Left ventricle myocardium superior (tissue), 1 donor: Measurements from ENCODE around the gene MRPL46. TPM values are rescaled to one million over a fixed set of nuclear protein-coding genes. Genes with fewer than 3 reads are reported as not detected.

Experiments used
- ATAC-seq: fragments of 200-7000 bp; cut with Tn5 transposase; one replicate; pipeline ENCODE4 v1.9.1; 2020; ENCODE audit warnings: mild to moderate bottlenecking, moderate library complexity
- DNase-seq: peaks from one replicate; pipeline ENCODE4 v3.0.0-alpha.2; 2020
- intact Hi-C: fragments of 100-400 bp; cut with micrococcal nuclease; formaldehyde crosslinking; loops from one replicate; pipeline ENCODE4 v1.11.0; 2022
- long read RNA-seq: library from polyadenylated mRNA; unstranded; transcript quantifications from one replicate; pipeline ENCODE4 v2.0.0, GENCODE V29; 2021
- total RNA-seq: library from RNA; stranded (reverse); fragmentation: NEBNext Ultra II Directional; extraction: Animal tissue kit (Norgen Biotek cat#: 25700); gene quantifications from one replicate; pipeline ENCODE4 v1.2.1, GENCODE V29; 2021
- donor health status: DM: no; HTN: yes; CAD: no; lungs with severe emphysema.

The MRPL46 gene
- 68.6 TPM for total RNA-seq
- long read RNA-seq, transcript MRPL46-201 (4 exons, 1,019 nt), result major isoform, 114 of 121 reads
- long read RNA-seq, partial matches to known transcripts, result 1 of 121 reads
- long read RNA-seq, other reads (novel, unspliced or antisense), result 5 of 121 reads

DNA sequence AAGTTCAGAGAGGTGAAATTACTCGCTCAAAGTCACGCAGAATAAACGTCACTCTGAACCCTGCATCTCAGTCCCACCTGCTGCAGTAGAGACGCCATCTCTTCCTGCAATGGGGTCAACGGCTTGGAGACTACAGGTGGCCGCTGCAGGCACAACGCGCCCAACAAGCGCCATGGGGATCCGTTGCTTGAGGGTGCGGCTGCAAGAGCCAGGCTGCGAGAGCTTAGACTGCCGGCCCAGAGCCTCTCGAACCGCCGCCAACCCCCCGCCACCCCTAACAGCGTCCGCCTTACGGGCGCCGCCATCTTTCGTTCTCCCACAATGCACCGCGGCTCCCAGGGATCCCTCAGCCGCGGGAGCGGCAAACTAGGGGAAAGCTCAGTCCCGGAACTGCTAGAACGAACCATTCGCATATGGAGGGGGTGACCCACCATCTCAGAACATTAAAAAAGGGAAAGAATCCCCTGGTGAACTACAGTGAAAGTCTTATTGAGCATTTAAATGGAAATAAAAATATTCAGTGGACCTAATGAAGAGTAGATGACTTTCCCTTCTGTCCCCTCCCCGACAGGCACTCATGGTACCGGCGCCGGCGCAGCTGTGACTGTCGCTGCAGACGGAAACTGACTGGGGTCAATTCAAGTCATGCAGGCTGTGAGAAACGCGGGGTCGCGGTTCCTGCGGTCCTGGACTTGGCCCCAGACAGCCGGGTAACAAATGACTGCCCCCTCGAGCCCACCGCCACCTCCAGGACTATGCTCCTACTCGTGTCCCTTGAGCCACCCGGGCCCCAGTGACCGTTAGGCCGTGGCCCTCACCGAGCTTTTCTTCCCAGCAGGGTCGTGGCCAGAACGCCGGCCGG is at the start of gene MRPL46, which contains the start of gene MRPS11:
Gene MRPL46 (minus strand): TSS at position 316 of the 862 bp plus-strand sequence. CDS start 11 bp downstream, at position 305.
Gene MRPS11 (plus strand): TSS at position 636 of the 862 bp plus-strand sequence. CDS start 10 bp downstream, at position 646.
- peak; percentile 93 for DNase-seq
- intact Hi-C loops, result no loop called here
- peak; percentile 95 for ATAC-seq

DNA sequence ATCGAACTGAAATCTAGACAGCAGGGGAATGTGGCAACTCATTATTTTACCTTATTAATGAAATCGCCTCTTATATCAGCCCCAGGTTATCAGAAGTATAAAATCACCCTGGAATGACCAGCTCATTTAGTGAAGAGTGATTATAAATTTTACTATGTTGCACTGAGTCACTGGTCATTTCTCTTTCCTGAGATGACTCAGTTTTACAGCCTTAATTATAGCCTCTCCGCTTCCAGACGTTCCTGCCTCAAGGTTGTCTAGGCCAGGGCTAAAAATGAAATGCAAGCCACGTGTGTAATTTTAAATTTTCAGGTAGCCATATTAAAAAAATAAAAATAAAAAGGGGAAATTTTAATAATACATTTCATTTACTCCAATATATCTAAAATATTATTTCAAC is 46.0 kb upstream of the MRPL46 start:
- intact Hi-C loops, result no loop called here
- ATAC-seq (no peak), DNase-seq (no peak)

DNA sequence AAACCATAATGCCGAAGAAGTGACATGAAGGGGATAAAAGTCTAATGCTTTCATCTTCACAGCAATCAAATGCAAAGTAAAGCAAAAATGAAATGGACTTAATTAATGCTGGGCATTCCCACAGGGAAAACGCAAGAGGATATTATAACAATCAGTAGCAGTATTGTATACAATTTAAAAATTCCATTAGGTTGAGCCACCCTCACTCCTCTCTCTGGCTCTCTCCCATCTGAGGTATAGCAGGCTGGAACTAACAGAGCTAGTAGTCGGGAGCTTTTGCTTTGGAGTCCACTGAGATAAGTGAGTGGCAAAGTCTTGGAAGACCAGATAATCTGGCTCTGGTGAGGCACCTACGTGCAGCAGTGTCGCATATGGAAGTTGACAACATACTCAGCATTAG is 45.4 kb upstream of the MRPL46 start:
- ATAC-seq (no peak), DNase-seq (no peak)
- intact Hi-C loops, result no loop called here

DNA sequence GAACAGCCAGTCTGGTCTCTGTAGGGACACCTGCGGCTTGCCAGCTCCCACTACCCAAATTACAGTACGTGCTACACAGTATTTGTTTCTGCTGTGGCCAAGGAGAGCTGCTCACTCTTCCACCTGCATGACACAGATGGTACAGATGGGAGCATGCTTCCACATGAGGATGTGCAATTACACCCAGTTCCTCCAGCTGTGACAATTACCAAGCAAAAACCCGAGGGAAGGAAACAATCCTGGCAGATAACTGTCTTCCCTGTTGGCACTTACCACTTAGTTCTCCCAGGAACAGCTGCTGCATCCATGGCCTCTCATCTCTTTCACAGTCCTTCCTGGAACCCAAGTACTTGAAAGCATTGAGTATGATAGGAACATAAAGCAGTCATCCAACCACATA is 44.9 kb upstream of the MRPL46 start:
- intact Hi-C loops, result no loop called here
- ATAC-seq (no peak), DNase-seq (no peak)

DNA sequence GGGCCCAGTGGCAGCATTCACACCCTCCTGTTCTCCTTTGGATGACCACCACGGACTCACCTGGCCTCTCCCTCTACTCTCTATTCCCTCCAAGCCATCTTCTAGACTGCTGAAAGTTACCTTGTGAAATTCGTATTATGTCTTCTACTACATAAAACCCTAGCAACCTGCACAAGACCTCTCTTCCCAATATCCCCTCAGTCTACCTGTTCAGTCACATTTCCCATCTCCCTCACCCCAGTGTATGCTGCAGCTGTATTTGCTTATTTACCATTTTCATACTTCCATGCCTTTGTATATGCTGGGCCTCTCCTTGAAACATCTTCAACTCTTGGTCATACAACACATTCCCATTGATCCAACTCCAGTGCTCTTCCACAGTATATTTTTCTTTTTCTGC is 44.0 kb upstream of the MRPL46 start:
- intact Hi-C loops, result no loop called here
- no peak for DNase-seq
- no peak for ATAC-seq

DNA sequence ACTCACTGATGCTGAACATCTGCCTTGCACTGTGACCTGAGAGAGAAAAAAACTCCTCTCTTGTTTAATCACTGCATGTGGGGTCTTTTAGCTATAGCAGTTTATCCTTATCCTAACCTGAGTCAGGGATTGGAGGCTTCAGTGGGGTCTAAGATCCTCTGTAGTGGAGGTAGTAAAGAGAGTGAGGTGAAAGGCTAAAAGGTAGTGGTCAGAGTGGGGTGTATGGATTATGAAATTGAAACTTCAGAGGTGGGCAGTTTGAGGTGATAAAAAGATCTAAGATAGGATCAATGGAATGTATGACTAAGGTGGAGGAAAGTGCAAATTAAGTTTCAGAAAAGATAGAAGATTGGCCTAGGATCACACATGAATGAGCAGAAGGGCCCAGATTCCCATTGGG is 42.8 kb upstream of the MRPL46 start:
- intact Hi-C loops, result no loop called here
- DNase-seq (no peak), ATAC-seq (no peak)

DNA sequence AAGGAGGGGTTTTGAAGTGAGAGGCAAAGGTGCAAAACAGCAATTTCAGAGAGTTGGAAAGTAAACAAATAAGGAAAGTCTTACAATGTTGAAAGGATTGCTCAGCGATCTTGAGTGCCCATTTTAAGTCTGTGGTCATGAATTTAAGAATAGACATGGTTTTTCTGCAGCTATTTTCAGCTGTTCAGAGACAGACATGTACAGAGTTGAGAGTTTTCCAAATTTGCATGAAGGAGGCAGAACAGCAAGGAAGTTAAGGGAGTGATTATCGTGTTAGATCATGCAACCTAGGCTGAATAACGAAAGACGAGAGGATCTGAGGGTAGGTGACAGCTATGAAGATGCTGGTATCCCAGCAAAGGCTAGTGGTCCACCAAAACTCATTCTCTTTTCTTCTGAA is 42.1 kb upstream of the MRPL46 start:
- ATAC-seq (no peak), DNase-seq (no peak)
- intact Hi-C loops, result no loop called here

DNA sequence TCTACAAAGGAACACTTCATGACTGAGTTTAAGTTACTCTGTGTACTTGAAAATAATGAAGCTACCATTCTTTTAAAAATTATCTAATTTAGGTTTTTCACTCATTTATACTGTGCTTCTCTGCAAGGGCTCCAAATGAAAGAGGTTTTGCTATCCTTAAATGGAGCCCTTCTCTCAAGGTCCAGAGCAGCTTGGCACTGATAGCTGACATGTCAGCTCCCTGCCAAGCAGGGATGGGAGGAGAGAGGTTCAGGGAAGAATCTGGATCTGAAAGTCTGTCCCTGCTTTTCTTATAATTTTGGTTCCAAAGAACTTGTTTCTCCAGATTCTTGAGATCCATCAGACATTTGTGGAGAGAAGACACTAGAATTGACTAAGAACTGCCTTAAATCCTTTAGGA is 39.4 kb upstream of the MRPL46 start:
- ATAC-seq (peak; percentile 64), DNase-seq (no peak)
- intact Hi-C loops, result no loop called here

DNA sequence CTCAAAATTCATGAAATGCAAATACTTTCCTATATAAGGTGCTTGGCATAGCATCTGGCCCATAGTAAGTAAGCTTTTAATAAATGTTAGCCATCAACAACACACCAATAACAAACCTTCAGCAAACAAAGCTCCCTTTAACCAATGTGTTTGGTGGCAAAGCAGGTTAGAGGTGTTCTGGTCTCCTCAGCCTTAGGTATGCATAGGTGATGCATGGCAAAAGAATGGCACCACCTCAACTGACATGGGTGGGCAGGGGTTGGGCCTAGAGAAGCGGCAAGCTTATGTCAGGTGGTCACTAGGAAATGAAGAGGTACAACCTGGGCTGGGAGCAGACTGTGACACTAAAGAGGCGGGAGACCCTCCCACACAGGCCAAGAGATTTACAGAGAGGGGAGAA is 38.5 kb upstream of the MRPL46 start:
- no peak for DNase-seq

DNA sequence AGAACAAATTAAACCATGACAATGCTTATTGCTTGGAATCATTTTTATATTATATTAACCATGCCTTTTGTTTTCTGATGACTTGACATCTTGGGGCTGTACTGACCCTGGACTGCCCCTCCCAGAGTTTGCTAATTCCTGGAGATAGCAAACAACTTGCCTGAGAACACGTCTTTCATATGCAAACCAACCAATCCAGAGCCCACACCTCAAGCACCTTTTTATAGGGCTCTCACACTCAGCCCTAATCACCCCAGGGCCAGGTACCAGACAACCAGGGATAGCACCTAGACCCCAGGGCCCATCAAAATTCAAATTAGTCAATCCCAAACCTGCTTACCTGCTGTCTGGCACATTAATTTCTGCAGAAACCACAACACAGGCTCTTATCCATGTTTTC is 37.3 kb upstream of the MRPL46 start:
- ATAC-seq (no peak), DNase-seq (no peak)
- intact Hi-C loops, result no loop called here

More for the DNA sequence above, 38.5 kb upstream of the MRPL46 start:
- intact Hi-C loops, result no loop called here
- ATAC-seq, result no peak

DNA sequence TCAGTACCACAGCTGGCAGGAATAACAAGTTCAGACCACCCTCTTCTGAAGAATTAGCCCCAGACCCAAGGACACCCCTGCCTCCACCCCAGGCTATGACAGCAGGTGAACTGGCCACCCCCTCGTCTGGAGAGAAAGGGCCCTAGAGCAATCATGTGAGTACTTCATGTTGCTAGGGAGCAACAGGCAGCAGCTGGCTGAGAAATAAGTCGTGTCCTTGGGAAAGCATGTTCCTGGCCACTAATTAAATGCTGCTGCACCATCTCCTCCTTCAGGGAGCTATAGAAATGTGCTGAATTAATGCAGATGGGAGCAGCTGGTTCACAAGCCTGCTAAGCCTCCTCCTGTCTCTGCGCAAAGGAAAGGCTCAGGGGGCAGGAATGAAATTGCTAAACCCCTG is 31.8 kb upstream of the MRPL46 start:
- intact Hi-C loops, result loop anchor here (2.0 kb wide), 1 partner anchor 72 kb away; no protein-coding TSS in a partner anchor
- DNase-seq (peak; percentile 36), ATAC-seq (peak; percentile 73)

DNA sequence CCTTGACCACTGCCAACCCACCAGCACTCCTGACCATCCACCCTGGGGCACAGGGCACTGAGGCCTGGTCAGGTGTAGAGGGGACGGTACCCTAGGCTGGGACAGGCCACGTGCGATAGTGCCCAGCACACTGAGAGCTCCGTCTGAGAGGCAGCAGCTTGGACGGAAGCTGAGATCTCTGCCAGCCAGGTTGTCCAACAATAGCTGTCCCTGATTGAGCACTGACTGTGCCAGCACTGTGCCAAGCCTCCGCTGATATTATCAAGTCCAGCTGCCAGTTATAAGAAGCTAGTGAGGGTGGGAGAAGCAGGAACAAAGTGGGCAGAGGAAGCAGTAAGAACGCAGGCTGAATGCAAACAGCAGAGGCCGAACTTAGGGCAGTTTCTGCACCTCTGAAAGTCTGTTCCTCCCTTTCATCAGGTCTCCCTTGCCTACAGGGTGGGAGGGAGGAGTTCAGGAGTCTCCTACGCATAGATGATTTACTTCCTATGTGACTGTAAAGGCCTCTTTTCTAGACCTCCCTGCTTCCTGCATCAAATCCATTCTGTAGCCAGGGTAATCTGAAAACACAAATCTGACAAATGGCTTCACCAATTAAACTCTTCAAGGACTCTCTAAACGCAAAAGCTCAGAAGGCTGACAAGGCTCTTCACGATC is 30.0 kb upstream of the MRPL46 start:
- intact Hi-C loops, result no loop called here
- DNase-seq, result peak; percentile 78
- peak; percentile 92 for ATAC-seq

DNA sequence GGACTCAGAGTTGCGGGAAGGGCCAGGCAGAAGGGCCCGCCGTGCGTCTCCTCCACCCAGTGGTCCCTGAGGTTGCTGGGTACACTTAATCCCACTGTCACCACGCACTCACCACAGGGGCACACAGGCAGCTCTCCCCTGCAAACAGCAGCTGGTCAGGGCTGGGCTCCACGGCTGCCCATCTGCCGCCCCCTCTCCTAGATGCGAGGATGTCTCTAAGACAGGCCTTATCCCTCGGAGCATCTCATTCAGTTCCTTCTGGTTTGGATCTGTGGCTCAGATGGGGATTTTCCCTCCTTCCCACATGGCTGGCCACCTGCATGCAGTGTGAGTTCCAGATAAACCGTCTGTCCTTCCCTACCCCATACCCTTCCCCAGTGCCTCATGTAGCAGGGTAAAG is 26.7 kb upstream of the MRPL46 start:
- ATAC-seq, result no peak
- intact Hi-C loops, result no loop called here
- no peak for DNase-seq

DNA sequence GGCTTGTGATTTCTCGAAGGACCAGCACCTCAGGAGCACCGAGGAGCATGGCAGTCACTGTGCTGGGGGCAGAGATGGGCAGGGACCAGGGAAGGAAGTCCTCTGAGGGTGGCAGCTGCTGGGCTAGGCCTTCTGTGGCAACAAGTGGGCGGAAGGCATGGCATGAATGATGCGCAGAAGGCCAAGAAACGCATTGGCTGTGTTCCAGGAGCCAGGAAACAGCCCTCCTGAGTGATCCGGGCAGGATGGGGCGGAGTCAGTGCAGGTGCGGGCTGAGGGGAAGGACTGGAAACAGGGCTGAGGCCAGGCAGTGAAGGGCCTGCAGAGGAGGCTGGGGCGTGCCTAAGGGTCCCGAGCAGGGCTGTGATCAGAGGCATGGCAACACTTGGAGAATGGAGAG is 24.0 kb upstream of the MRPL46 start:
- DNase-seq (no peak), ATAC-seq (no peak)
- intact Hi-C loops, result no loop called here

DNA sequence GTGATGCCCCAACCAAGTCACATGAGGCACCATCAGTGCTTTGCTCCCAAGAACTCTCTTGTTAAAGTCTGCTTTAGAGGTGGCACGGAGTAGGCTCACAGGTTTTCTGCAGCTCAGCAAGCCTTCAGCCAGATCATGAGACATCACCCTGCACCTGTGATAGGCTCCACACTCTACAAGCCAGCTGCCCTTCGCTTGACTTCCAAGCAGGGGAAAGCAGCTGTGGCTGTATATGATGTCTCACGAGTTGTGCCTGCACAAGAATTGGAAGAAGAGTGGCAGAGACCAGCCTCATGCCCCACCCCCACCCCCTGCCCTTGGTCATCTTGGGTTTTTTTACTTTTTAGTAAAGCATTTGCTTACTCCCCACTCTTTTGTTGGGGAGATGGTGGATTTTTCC is 22.8 kb upstream of the MRPL46 start:
- intact Hi-C loops, result no loop called here

DNA sequence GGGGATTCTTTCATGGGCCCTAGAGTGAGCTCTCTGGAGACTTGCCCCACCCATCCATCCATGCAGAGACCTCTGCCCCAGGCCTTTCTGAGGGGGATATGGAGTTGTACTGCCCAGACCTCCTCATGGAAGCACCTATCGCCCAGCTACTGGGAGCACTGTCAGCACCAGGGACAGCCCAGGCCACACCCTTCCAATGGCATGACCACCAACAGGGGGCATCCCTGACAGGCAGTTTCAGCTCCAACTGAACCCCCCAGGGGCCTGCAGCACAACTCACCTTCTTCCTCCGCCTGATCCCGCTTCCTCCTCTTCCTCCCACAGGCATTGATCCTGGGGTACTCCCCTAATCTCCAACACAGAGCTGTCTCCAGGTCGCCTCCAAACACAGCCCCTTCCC is 22.1 kb upstream of the MRPL46 start:
- ATAC-seq (no peak), DNase-seq (no peak)
- intact Hi-C loops, result no loop called here

More for the DNA sequence above, 22.8 kb upstream of the MRPL46 start:
- DNase-seq (no peak), ATAC-seq (no peak)

DNA sequence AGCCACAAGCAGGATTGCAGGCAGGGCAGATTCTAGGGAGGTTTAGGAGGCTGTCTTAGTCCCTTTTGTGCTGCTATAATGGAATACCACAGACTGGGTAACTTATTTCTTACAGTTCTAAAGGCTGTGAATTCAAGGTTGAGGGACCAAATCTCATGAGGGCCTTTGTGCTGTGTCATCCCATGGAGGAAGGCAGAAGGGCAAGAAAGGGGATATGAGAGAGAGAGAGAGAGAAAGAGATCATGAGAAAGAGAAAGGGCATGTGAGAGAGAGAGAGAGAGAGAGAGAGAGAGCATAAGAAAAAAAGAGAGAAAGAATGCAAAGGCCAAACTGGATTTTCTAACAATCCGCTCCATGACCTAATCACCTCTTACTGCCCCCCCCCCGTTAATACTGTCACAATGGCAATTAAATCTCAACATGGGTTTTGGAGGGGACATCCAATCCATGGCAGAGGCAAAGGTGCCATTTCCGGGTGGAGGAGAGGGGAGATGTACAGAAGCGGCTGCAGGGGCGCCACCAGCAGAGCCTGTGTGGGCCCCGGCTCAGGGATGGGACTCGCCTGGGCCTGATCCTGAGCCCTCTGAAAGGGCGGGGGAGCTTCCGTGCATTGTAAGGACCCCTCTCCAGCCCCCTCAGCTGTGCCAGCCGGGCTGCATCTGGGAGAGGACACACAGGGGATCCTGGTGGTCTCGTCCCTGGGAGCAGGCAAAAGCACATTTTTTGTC is 20.8 kb upstream of the MRPL46 start:
- DNase-seq, result no peak
- no peak for ATAC-seq
- intact Hi-C loops, result no loop called here

DNA sequence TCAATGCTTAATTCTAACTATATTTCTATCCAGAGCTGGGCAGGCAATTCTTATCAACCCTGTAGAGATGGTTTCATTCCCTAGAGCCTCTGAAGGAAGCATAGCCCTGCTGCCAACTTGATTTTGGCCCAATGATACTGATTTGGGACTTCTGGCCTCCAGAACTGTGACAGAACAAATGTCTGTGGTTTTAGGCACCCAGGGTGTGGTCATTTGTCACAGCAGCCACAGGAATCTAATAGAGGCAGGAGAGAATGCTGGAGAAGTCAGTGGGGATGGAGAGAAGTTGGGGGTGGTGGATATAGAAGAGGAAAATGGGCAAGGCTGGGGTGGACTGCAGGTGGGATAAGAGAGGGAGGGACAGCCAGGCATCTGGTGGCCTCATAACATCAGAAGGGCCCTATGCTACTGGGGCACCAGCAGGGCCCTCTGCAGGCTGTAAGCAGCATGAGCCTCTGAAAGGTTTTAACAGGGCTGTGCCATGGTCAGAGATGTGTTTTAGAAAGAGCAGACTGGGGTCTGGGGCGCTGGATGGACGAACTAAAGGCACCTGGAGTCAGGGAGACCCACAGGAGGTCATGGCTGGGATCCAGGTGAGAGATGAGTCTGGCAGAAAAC is 20.1 kb upstream of the MRPL46 start:
- ATAC-seq (no peak), DNase-seq (no peak)
- intact Hi-C loops, result no loop called here

DNA sequence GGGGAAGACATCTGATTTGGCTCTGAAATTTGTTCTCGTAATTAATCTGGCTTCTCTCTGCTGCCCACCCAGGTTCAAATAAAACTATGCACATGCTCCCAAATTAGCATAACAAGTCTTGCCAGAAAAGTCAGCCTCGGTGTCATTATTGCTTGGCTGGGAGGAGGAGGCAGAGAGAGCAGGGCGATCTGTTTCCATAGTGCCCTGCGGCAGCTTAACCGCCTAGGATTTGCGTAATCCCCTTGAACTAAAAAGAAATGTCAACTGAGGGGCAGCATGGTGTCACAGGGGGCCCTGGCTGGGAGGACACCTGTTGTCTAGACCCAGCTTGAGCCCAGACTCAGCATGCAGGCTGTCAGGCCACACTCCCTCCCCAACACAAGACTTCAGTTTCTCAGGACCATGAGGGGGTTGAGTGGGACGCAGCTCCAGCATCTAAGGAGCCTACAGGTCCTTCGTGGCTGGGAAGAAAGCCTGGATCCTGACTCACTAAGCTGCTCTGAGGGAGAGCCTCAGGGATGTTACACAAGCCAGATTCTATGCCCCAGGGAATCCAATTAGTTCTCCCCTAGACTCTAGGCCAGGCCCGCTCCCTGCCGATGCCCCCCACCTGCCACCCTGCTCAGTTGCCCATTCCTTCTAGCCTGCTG is 17.6 kb upstream of the MRPL46 start:
- intact Hi-C loops, result no loop called here
- DNase-seq, result no peak

More for the DNA sequence above, 17.6 kb upstream of the MRPL46 start:
- no peak for ATAC-seq
